Tibial nerve (tissue), 4 donors: Measurements from ENCODE around the gene YIF1B.

ENCODE experiments used
- CTCF ChIP-seq, 5 experiments: fragments of 200-600 bp in 3 of 5; fragments of 450-650 bp in 2 of 5; sonication (generic) in 3 of 5; IDR thresholded peaks; one replicate each; pipeline ENCODE4 v1.5.1; 2016 to 2019; ENCODE audit warnings: antibody characterized with exemption in 5 of 5, mild to moderate bottlenecking in 3 of 5, moderate library complexity in 2 of 5
- EP300 ChIP-seq, 2 donors: sonication (generic); formaldehyde crosslinking; IDR thresholded peaks; one replicate each; pipeline ENCODE4 v1.6.1; 2017; ENCODE audit warnings: antibody characterized with exemption in 2 of 2, mild to moderate bottlenecking in 1 of 2

- peak in 1 of 5 experiments; percentile 6 for TF ChIP-seq CTCF (IDR thresholded peaks at IDR 0.05)
- no peak for TF ChIP-seq EP300 (IDR thresholded peaks at IDR 0.05)
Measured at GRCh38 chr19:38336638-38337359, 21.1 kb upstream of the YIF1B start.
